H1 (cell line): Measurements from ENCODE around the gene PITPNM1. TPM values are rescaled to one million over a fixed set of nuclear protein-coding genes. Genes with fewer than 3 reads are reported as not detected.

Experiments
- CTCF ChIA-PET: fragments of 300-600 bp; sonication (Branson Sonifier 250); formaldehyde crosslinking; loops from one replicate; lab custom pipeline; 2021; ENCODE audit not compliant: partially characterized antibody; lab: Charles Lee
- POLR2A ChIA-PET: fragments of 300-600 bp; sonication (Branson Sonifier 250); formaldehyde crosslinking; loops from one replicate; lab custom pipeline; 2021; ENCODE audit warnings: inconsistent platforms; ENCODE audit not compliant: partially characterized antibody; lab: Charles Lee
- DNase-seq, 2 experiments: peaks; one replicate each; pipeline versions ENCODE4 v3.0.0 to v3.0.0-alpha.2; 2010 to 2022; ENCODE audit warnings: low spot score in 2 of 2, low read depth in 1 of 2, mixed read lengths in 1 of 2
- FAIRE-seq: peaks from 2 replicates; lab custom pipeline; 2011; peaks lifted over from hg19 to GRCh38; lab: Jason Lieb, UNC
- H2AFZ ChIP-seq: 2 replicates; pipeline ENCODE4 v1.8.1; 2012; ENCODE audit warnings: low read length, inconsistent platforms
- H2AK5ac ChIP-seq: 2 replicates; pipeline ENCODE4 v1.6.1; 2013; ENCODE audit warnings: low read depth, low read length
- H2BK120ac ChIP-seq: replicated peaks from 2 replicates; pipeline ENCODE3; 2013; ENCODE audit warnings: low read depth, low read length, inconsistent platforms
- H2BK12ac ChIP-seq: 2 replicates; pipeline ENCODE4 v1.6.1; 2013; ENCODE audit warnings: low read depth, low read length
- H2BK15ac ChIP-seq: 2 replicates; pipeline ENCODE4 v1.6.1; 2013; ENCODE audit warnings: low read length
- H2BK20ac ChIP-seq: 2 replicates; pipeline ENCODE4 v1.6.1; 2013; ENCODE audit warnings: low read length
- H2BK5ac ChIP-seq: 2 replicates; pipeline ENCODE4 v1.6.1; 2013; ENCODE audit warnings: low read depth, low read length
- H3K14ac ChIP-seq: 2 replicates; pipeline ENCODE4 v1.6.1; 2013; ENCODE audit warnings: inconsistent platforms; ENCODE audit not compliant: insufficient read length
- H3K18ac ChIP-seq: 2 replicates; pipeline ENCODE4 v1.6.1; 2013; ENCODE audit warnings: low read length; ENCODE audit errors: extremely low read depth
- H3K23ac ChIP-seq: 2 replicates; pipeline ENCODE4 v1.6.1; 2013; ENCODE audit warnings: inconsistent platforms; ENCODE audit not compliant: insufficient read length
- H3K23me2 ChIP-seq: 2 replicates; pipeline ENCODE4 v1.6.1; 2013; ENCODE audit warnings: low read depth, low read length
- H3K27ac ChIP-seq: 2 replicates; pipeline ENCODE4 v1.6.1; 2011; ENCODE audit warnings: low read depth, low read length, inconsistent platforms
- H3K27me3 ChIP-seq, 4 experiments: replicated peaks in 1 of 4; 1 replicate in 1 of 4; 2 replicates in 3 of 4; pipeline versions ENCODE4 v1.6.1 to v1.8.1; 2011 to 2013; ENCODE audit warnings: low read length in 3 of 4, mild to moderate bottlenecking in 3 of 4, inconsistent platforms in 2 of 4, mixed read lengths in 2 of 4, moderate library complexity in 1 of 4; ENCODE audit not compliant: control insufficient read depth in 3 of 4, insufficient read depth in 3 of 4; ENCODE audit errors: extremely low read depth in 1 of 4
- H3K36me3 ChIP-seq, 4 experiments: 2 replicates each; pipeline versions ENCODE4 v1.6.1 to v1.8.1; 2011 to 2013; ENCODE audit warnings: mild to moderate bottlenecking in 4 of 4, low read length in 3 of 4, moderate library complexity in 2 of 4, control low read depth in 1 of 4, inconsistent platforms in 1 of 4; ENCODE audit not compliant: insufficient read depth in 4 of 4, control insufficient read depth in 2 of 4
- H3K4ac ChIP-seq: replicated peaks from 2 replicates; pipeline ENCODE3; 2013; ENCODE audit warnings: low read length, low read depth, mixed read lengths, inconsistent platforms; ENCODE audit not compliant: insufficient read length
- H3K4me1 ChIP-seq, 4 experiments: replicated peaks in 1 of 4; 1 replicate in 1 of 4; 2 replicates in 3 of 4; pipeline versions ENCODE4 v1.6.1 to v1.8.1; 2011 to 2013; ENCODE audit warnings: low read length in 3 of 4, inconsistent platforms in 2 of 4, mixed read lengths in 1 of 4; ENCODE audit not compliant: insufficient read depth in 4 of 4, control insufficient read depth in 3 of 4
- H3K4me2 ChIP-seq, 2 experiments: 2 replicates each; pipeline versions ENCODE4 v1.6.1 to v1.8.1; 2011 to 2013; ENCODE audit warnings: low read depth in 2 of 2, low read length in 2 of 2, control low read depth in 1 of 2, inconsistent platforms in 1 of 2, mild to moderate bottlenecking in 1 of 2; ENCODE audit not compliant: insufficient read depth in 1 of 2
- H3K4me3 ChIP-seq, 4 experiments: fragments of 200-600, 300-600 bp in 1 of 4; sonication (generic), shearing (Covaris generic), sonication (Bioruptor Twin) in 1 of 4; 2 replicates each; pipeline versions ENCODE4 v1.5.1 to v1.8.1; 2011 to 2016; ENCODE audit warnings: low read length in 4 of 4, low read depth in 3 of 4, control low read depth in 2 of 4, inconsistent platforms in 2 of 4, mild to moderate bottlenecking in 2 of 4, mixed read lengths in 1 of 4, moderate library complexity in 1 of 4; ENCODE audit not compliant: insufficient read depth in 2 of 4; ENCODE audit errors: extremely low read depth in 1 of 4
- H3K56ac ChIP-seq: replicated peaks from 2 replicates; pipeline ENCODE3; 2013; ENCODE audit warnings: low read depth, mild to moderate bottlenecking, mixed read lengths, low read length, inconsistent platforms; ENCODE audit not compliant: insufficient read length
- H3K79me1 ChIP-seq: 2 replicates; pipeline ENCODE4 v1.6.1; 2013; ENCODE audit warnings: low read depth, low read length, control low read depth
- H3K79me2 ChIP-seq, 2 experiments: 2 replicates each; pipeline versions ENCODE4 v1.6.1 to v1.8.1; 2012 to 2013; ENCODE audit warnings: low read length in 2 of 2, mild to moderate bottlenecking in 2 of 2, inconsistent platforms in 1 of 2; ENCODE audit not compliant: insufficient read depth in 2 of 2, control insufficient read depth in 1 of 2
- H3K9ac ChIP-seq, 4 experiments: replicated peaks in 1 of 4; 1 replicate in 1 of 4; 2 replicates in 3 of 4; pipeline versions ENCODE4 v1.6.1 to v1.8.1; 2011 to 2013; ENCODE audit warnings: low read depth in 3 of 4, low read length in 3 of 4, control low read depth in 2 of 4, mild to moderate bottlenecking in 2 of 4, moderate library complexity in 2 of 4, inconsistent platforms in 1 of 4; ENCODE audit errors: extremely low read depth in 1 of 4
- H3K9me3 ChIP-seq, 2 experiments: 2 replicates each; pipeline versions ENCODE4 v1.6.1 to v1.8.1; 2012 to 2013; ENCODE audit warnings: mild to moderate bottlenecking in 2 of 2, moderate library complexity in 2 of 2, control low read depth in 1 of 2, inconsistent platforms in 1 of 2, low read depth in 1 of 2, low read length in 1 of 2, mixed read lengths in 1 of 2; ENCODE audit not compliant: insufficient read depth in 2 of 2
- H4K20me1 ChIP-seq, 2 experiments: replicated peaks in 1 of 2; 2 replicates each; pipeline versions ENCODE3 to v1.8.1; 2011 to 2013; ENCODE audit warnings: inconsistent platforms in 2 of 2, low read length in 2 of 2, mild to moderate bottlenecking in 1 of 2; ENCODE audit not compliant: insufficient read depth in 2 of 2, control insufficient read depth in 1 of 2
- H4K5ac ChIP-seq: 2 replicates; pipeline ENCODE4 v1.6.1; 2013; ENCODE audit warnings: low read length, low read depth, mixed read lengths, inconsistent platforms; ENCODE audit not compliant: insufficient read length
- H4K8ac ChIP-seq: 2 replicates; pipeline ENCODE4 v1.8.0; 2013; ENCODE audit warnings: mild to moderate bottlenecking, moderate library complexity, low read length, inconsistent platforms; ENCODE audit not compliant: insufficient read depth; ENCODE audit errors: extremely low read depth
- H4K91ac ChIP-seq: replicated peaks from 2 replicates; pipeline ENCODE3; 2013; ENCODE audit warnings: low read length, mixed read lengths, inconsistent platforms; ENCODE audit not compliant: insufficient read length
- HDAC2 ChIP-seq, 2 experiments: fragments of 300-600 bp in 1 of 2; sonication (generic) in 1 of 2; IDR thresholded peaks; 2 replicates each; pipeline ENCODE4 v1.6.1; 2011 to 2012; ENCODE audit warnings: low read depth in 2 of 2, low read length in 2 of 2, mild to moderate bottlenecking in 2 of 2, moderate library complexity in 2 of 2, borderline replicate concordance in 1 of 2, inconsistent platforms in 1 of 2
- KDM4A ChIP-seq: IDR thresholded peaks from one replicate; pipeline ENCODE4 v1.7.1; 2012; ENCODE audit warnings: low read depth, mild to moderate bottlenecking, moderate library complexity, low read length, inconsistent platforms; ENCODE audit not compliant: severe bottlenecking
- SAP30 ChIP-seq: fragments of 300-600 bp; sonication (generic); IDR thresholded peaks from 2 replicates; pipeline ENCODE4 v1.7.1; 2012; ENCODE audit warnings: low read length, moderate library complexity, mild to moderate bottlenecking, inconsistent platforms; ENCODE audit not compliant: insufficient read depth, insufficient replicate concordance
- SIN3A ChIP-seq, 2 experiments: IDR thresholded peaks in 1 of 2; conservative IDR thresholded peaks in 1 of 2; 2 replicates each; pipeline ENCODE4 v1.6.1; 2011 to 2012; ENCODE audit warnings: low read length in 2 of 2, improper control_type of control experiment in 1 of 2, low read depth in 1 of 2, mild to moderate bottlenecking in 1 of 2
- TAF1 ChIP-seq: IDR thresholded peaks from 2 replicates; pipeline ENCODE4 v1.6.1; 2011; ENCODE audit warnings: mild to moderate bottlenecking, low read depth, low read length
- WGBS, 2 experiments: shearing (Covaris generic) in 1 of 2; methylation state at CpG; one replicate each; pipeline versions ENCODE4 v1.1.6 to v1.1.7; 2013 to 2015; ENCODE audit warnings: low lambda C conversion rate in 2 of 2, mixed read lengths in 2 of 2, inconsistent platforms in 1 of 2, low coverage in 1 of 2, missing lambda C conversion rate in 1 of 2; ENCODE audit not compliant: insufficient replicate concordance in 2 of 2, insufficient coverage in 1 of 2, insufficient read length in 1 of 2; ENCODE audit errors: extremely low coverage in 1 of 2, missing lambda C conversion rate in 1 of 2; 5-methylcytosine and 5-hydroxymethylcytosine counted together
- polyA plus RNA-seq, 7 experiments: library from polyadenylated mRNA; depleted of rRNA in 3 of 7; stranded (reverse) in 5 of 7; unstranded in 2 of 7; fragments of >200 nt in 5 of 7; fragments of 200-250 nt in 2 of 7; gene quantifications; 1 replicate in 5 of 7; 2 replicates in 1 of 7; 4 replicates in 1 of 7; pipeline versions ENCODE4 v1.2.1 to v1.2.3, GENCODE V29; 2011 to 2013; ENCODE audit warnings: missing spikeins in 2 of 7, mixed read lengths in 2 of 7
- total RNA-seq: library from RNA; stranded (reverse); fragmentation: NEBNext Ultra II Directional; extraction: Animal tissue kit (Norgen Biotek cat#: 25700); gene quantifications from 2 replicates; pipeline ENCODE4 v1.2.1, GENCODE V29; 2021
- TF ChIP-seq, protein P1 (sequence below): IDR thresholded peaks from 2 replicates; pipeline ENCODE4 v1.6.1; 2011; ENCODE audit warnings: low read depth, mild to moderate bottlenecking, low read length; ENCODE audit not compliant: insufficient read depth

Gene PITPNM1
- total and polyA plus RNA-seq, 2 of the 8 experiments (the other 6 are each of a cell fraction or from before 2014, with no cell fraction given), result 27.2 to 52.7 TPM

DNA sequence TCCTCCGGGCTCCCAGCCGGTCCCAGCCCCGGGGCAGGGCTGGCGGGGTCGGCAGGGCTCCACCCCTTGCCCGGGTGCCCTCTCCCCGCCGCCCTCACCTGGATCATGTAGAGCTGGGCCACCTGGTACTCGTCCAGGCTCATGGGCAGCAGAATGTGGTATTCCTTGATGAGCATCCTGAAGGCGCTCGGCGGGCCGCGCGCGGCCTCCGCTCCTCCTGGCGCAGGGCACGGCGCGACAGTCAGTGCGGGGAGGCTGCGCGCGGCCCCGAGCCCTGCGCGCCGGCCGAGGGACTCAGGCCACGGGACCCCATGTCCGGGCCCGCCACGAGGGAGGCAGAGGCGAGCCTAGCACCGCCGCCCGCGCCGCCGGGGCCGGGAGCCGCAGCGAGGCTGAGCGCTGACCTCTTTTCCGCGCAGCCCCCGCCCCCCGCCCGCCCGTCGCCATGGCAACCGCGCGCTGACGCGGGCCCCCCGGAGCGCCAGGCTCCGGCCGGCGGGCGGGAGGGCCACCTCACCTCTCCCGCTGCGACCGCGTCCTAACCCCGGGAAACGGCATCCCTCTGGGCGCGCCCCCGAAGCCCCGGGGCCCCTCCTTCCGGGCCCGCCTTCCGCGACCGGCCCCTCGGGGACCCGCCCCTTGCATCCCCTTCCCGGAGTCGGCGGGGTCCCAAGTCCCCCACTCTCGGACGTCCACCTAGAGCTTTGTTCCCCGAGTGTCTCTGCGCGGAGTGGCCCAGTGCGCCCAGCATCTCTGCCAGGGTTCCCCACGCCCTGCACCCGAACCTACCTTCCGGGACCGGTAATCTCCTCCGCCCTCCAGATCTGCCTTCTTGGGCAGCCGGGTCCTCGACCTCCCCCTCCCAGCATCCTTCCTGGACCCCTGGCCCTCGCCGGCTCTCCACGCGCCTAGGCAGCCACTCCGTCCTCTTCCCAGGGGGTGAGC is 886 bp downstream of the PITPNM1 start:
- Histone ChIP-seq H4K5ac (no peak overlapping the region), H3K27me3 (peaks cover 0 to 8% (median 4%) of the 10 kb centered on the region in 4 experiments; a peak in 3 of 7 replicates), H3K23me2 (peaks cover 24% of the 10 kb centered on the region), H3K4ac (no peak overlapping the region), H2BK20ac (no peak overlapping the region), H3K18ac (peak overlapping the region; percentile 78; the same call in 1 of the 2 replicates), H3K27ac (no peak overlapping the region), H3K4me2 (peak overlapping the region; percentile 70 to 98), H3K23ac (no peak overlapping the region), H3K9me3 (no peaks in the 10 kb centered on the region), H2BK12ac (no peak overlapping the region), H3K9ac (peak overlapping the region in 3 of 4 experiments; percentile 29 to 61 (median 38); a peak in 5 of 7 replicates), H2BK5ac (no peak overlapping the region; the same call in 1 of the 2 replicates), H3K4me3 (peak overlapping the region; percentile 69 to 94 (median 75)), H3K79me2 (0 out of 4 replicates have a peak, but pooled peaks cover 0 to 8% of the 10 kb centered on the region in 2 experiments), H2AFZ (peak overlapping the region; percentile 26; the same call in 1 of the 2 replicates), H2AK5ac (no peak overlapping the region), H4K8ac (no peak overlapping the region), H4K20me1 (peaks cover 6 to 16% of the 10 kb centered on the region in 2 experiments), H4K91ac (peak overlapping the region; percentile 46), H2BK120ac (no peak overlapping the region), H3K79me1 (no peaks in the 10 kb centered on the region), H3K14ac (no peak overlapping the region), H3K36me3 (peaks cover 0 to 8% (median 2%) of the 10 kb centered on the region in 4 experiments; a peak in 5 of 8 replicates), H3K56ac (no peak overlapping the region), H3K4me1 (peaks cover 0 to 30% (median 10%) of the 10 kb centered on the region in 4 experiments; a peak in 6 of 7 replicates), H2BK15ac (no peak overlapping the region)
- DNase-seq (peak in 1 of 2 experiments; percentile 71), FAIRE-seq (no peak)
- TF ChIP-seq SAP30 (peak; percentile 74), TAF1 (0 out of 2 replicates have a peak, but pooled peaks have one; percentile 13), HDAC2 (IDR thresholded peaks at IDR 0.05; ENCODE audit: borderline replicate concordance in 1 of 2, low read depth in 2 of 2, low read length in 2 of 2) (peak in 1 of 2 experiments; percentile 74; a peak in 1 of 4 replicates), KDM4A (peak; percentile 52), SIN3A (conservative IDR thresholded peaks at IDR 0.05 in 1 of 2, IDR thresholded peaks at IDR 0.05 in 1 of 2; ENCODE audit: low read depth in 1 of 2, low read length in 2 of 2) (peak; percentile 35 to 70; a peak in 2 of 4 replicates)
- TF ChIP-seq, protein P1, sequence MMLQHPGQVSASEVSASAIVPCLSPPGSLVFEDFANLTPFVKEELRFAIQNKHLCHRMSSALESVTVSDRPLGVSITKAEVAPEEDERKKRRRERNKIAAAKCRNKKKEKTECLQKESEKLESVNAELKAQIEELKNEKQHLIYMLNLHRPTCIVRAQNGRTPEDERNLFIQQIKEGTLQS, result no peak
- WGBS, 2 experiments, result 5% methylated on average over 41 of the region's 101 CpGs; no CpG with 5 or more reads in 1 of the 2 experiments
- CTCF ChIA-PET, result interaction anchor here (1.3 to 1.5 kb wide), 2 partner anchors 11 to 85 kb away, joined by 3 to 4 read pairs; no protein-coding TSS in a partner anchor
- POLR2A ChIA-PET, result interaction anchor here (1.1 to 1.5 kb wide), 4 partner anchors 16 to 133 kb away, joined by 3 read pairs; partner anchors contain the start of gene TMEM134
